ENCODE results near the gene SLC2A3. TPM values are rescaled to one million over a fixed set of nuclear protein-coding genes. Genes with fewer than 3 reads are reported as not detected.
"Not testable (repeated sequence)": the region's sequence is repeated elsewhere in the genome, so short reads cannot be mapped to it uniquely, and the experiment has no call there.

The SLC2A3 gene
- total RNA-seq, 1 donor from 2014 or later: 50.5 TPM

GRCh38 chr12:7917392-7918267, 18.4 kb downstream of the SLC2A3 start:
- no peak for DNase-seq (ENCODE audit: low spot score in 2 of 2)
- FAIRE-seq: no peak

- FAIRE-seq (no peak), DNase-seq (ENCODE audit: low spot score in 2 of 2) (no peak)
Observed at GRCh38 chr12:7916936-7917335, 19.1 kb downstream of the SLC2A3 start.

DNA sequence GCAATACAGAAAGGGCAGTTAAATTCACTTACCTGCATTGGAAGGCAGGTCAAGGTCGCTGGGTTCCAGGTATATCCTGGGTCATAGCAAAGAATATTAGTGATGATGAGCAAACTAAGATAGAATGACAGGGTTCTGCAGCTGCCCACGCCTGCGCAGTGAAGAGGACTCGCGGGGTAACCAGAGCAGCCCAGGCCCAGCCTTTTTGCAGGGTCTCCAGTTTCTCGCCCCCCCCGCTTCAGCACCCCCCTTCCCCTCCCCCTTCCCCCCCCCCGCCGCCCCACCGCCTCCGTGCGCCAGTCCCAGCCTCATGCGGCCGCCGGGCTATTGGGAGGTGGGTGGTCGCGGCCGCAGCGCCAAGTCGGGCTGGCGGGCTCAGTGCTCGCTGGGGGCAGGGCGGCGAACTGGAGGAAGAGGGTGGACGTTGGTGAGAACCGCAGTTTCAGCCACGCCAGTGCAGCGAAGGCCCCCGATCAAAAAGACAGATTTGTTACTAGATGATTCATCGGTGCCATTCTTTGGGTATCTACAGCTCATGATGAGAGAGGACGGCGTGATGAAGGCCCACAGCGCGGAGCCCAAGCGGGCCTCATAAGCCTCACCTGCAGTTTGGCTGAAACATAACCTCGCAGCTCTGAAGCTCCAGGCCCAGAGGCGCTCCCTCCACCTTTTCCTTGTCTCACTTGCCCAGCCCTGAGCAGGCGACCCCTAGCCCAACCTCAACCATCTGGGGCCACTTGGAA, 20.2 kb downstream of the SLC2A3 start:
- DNase-seq (ENCODE audit: low spot score in 2 of 2): no peak
- no peak for FAIRE-seq

- not testable (repeated sequence) for FAIRE-seq; DNase-seq (ENCODE audit: low spot score in 2 of 2)
Observed at GRCh38 chr12:7910106-7910505, 25.9 kb downstream of the SLC2A3 start.

DNA sequence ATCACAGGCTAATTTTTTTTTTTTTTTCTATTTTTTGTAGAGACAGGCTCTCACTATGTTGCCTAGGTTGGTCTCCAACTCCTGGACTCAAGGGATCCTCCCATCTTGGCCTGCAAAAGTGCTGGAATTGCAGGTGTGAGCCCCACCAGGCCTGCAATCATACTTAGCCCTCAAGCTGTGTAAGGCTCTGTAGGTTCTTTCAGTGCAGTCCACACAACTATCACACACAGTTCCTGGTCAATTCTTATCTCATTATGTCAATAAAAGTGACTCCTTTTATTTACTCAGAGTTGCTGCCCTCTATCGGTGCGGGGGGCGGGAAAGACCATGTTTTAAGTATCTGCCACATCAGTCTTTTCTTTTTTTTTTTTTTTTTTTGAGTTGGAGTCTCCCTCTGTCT, 29.0 kb downstream of the SLC2A3 start:
- no peak for FAIRE-seq

DNA sequence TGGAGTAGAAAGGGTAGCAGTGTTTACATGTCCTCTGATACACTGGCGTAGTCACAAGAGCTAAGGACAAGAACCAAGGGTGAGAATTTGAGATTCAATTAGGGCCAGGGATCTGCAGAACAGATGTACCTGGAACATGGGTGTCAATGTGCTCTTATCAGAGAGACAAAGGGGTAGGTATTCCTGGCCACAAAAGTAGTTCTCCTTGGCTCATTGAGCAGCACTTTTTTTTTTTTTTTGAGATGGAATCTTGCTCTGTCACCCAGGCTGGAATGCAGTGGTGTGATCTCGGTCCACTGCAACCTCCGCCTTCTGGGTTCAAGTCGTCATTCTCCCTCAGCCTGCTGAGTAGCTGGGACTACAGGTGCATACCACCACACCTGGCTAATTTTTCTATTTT, 29.7 kb downstream of the SLC2A3 start:
- DNase-seq (ENCODE audit: low spot score in 2 of 2); FAIRE-seq: not testable (repeated sequence)

More for the DNA sequence above, 29.0 kb downstream of the SLC2A3 start:
- no peak for DNase-seq (ENCODE audit: low spot score in 2 of 2)

DNA sequence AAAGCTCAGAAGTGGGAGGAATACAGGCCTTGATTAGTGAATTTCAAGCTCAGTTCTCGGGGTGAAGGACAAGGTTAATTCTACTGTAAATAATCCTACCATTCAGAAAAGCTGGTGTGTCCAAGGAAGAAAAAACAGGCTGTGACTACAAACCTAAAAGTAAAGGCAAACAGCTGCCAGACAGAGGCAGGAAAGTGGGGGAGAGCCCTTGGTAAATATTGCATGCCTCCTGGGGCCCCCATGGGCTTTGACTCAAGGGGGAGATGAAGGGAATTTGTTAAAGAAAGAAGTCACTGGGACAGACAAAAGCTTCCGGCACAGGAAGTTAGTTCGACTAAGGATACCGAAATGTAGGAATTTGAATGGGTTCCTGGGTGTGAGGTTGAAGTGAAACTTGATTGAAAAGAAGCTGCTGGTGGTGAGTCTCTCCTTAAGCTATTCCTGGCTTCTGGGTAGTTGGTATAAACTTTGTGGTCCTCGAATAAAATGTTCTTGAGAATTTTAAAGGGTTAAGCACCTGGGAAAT, 30.3 kb downstream of the SLC2A3 start:
- FAIRE-seq; DNase-seq (ENCODE audit: low spot score in 2 of 2): not testable (repeated sequence)

- DNase-seq (ENCODE audit: low spot score in 2 of 2): no peak
- FAIRE-seq: no peak
Observed at GRCh38 chr12:7905071-7905470, 30.9 kb downstream of the SLC2A3 start.

DNA sequence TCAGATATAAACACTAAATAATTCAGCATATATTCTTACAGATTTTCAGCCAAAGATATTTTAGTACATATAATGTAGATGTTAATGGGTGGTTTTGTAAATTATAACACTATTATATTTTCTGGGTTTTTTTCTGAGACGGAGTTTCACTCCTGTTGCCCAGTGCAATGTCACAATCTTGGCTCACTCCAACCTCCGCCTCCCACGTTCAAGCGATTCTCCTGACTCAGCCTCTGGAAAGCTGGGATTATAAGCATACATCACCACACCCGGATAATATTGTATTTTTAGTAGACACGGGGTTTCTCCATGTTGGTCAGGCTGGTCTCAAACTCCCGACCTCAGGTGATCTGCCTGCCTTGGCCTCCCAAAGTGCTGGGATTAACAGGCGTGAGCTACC, 33.6 kb downstream of the SLC2A3 start:
- not testable (repeated sequence) for DNase-seq (ENCODE audit: low spot score in 2 of 2); FAIRE-seq

- DNase-seq (ENCODE audit: low spot score in 2 of 2): no peak
- FAIRE-seq: no peak
Observed at GRCh38 chr12:7899755-7900154, 36.2 kb downstream of the SLC2A3 start.

- DNase-seq (ENCODE audit: low spot score in 2 of 2); FAIRE-seq: not testable (repeated sequence)
Observed at GRCh38 chr12:7896726-7897125, 39.3 kb downstream of the SLC2A3 start.

DNA sequence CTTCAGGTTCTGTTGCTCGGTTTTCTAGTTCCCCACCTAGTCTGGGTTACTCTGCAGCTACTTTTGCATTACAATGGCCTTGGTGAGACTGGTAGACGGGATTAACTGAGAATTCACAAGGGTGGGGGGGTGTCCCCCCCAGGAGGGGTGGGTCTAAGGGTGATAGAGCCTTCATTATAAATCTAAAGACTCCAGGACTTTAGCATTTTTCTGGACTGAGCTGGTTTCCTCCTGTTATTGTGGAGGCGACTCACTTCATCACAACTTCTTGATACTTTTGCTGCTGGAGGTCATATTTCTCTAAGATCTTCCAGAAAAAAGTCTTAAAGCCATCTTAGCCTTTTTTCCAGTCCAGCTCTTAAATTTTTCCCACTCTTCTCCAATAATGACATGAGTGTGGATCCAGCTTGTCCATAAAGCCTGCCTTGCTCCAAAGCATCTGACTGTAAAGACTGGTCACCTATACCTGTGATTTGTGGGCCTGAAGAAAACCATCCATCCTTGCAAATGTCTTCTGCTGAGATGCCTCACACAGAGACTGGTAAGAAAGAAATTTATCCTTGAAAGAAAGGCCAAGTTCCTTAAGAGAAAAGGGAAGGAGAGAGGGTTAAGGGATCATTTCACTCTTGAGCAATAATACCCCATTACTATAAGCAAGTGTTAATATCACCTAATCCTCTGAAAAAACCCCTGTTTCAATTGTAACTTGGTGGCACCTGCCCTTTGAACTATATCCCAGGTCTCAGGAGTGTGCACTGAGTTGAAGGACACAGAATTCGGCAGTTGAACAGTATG, 43.6 kb downstream of the SLC2A3 start:
- FAIRE-seq (no peak), DNase-seq (ENCODE audit: low spot score in 2 of 2) (no peak)

GRCh38 chr12:7884689-7885088, 51.3 kb downstream of the SLC2A3 start:
- no peak for FAIRE-seq
- no peak for DNase-seq (ENCODE audit: low spot score in 2 of 2)

- FAIRE-seq; DNase-seq (ENCODE audit: low spot score in 2 of 2): not testable (repeated sequence)
Observed at GRCh38 chr12:7881736-7882120, 54.3 kb downstream of the SLC2A3 start.

- FAIRE-seq; DNase-seq (ENCODE audit: low spot score in 2 of 2): not testable (repeated sequence)
Observed at GRCh38 chr12:7880952-7881735, 54.8 kb downstream of the SLC2A3 start.

GRCh38 chr12:7879246-7879645, 56.7 kb downstream of the SLC2A3 start:
- no peak for DNase-seq (ENCODE audit: low spot score in 2 of 2)
- no peak for FAIRE-seq

DNA sequence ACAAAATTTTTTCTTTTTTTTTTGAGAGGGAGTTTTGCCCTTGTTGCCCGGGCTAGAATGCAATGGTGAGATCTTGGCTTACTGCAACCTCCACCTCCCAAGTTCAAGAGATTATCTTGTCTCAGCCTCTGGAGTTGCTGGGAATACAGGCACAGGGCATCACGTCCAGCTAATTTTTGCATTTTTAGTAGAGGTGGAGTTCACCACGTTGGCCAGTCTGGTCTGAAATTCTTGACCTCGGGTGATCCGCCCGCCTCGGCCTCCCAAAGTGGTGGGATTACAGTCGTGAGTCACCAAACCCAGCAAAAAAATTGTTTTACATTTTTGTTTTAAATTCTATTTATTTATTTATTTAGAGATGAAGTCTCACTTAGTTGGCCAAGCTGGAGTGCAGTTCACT, 58.6 kb downstream of the SLC2A3 start:
- no peak for FAIRE-seq
- DNase-seq (ENCODE audit: low spot score in 2 of 2): no peak

DNA sequence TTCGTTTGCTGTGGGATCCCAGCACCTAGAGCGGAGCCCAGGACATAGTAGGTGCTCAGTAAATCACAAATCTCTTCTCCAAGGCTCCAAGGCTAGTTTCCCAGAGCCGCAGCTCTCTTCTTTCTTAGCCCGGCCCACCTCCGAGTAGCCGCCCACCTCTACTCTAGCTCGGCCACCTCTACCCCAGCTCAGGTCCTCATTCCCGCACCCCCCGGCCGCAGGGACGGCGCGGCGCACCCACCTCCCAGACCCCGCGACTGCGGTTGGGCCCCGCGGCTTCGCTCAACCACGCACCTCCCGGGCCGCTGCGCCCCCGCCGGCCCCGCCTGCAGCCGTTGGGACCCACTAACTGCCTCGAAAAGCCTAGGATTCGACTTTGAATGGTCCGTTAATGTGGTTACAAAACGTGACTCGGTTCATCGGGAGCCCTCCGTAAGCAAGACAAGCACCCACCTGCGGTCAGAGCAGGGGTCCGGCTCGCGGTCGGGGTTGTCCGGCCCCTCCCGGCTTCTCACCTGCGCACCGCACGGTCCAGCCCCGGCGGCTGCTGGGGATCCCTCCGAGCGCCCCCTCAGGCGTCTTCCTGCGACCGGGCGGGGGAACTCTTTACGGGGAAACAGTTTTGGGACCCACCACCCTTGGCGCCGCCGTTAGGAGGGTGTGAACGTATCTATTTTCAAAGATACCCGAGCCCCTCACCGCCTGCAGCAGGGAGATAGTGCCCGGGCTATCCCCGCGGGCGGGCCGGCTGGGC, 63.2 kb downstream of the SLC2A3 start, which contains the start of gene SLC2A14:
Gene SLC2A14, minus strand, starts transcription at position 350 of the 754 bp plus-strand sequence. CDS start 3,035 bp downstream, outside the sequence.
- FAIRE-seq: no peak
- no peak for DNase-seq (ENCODE audit: low spot score in 2 of 2)

DNA sequence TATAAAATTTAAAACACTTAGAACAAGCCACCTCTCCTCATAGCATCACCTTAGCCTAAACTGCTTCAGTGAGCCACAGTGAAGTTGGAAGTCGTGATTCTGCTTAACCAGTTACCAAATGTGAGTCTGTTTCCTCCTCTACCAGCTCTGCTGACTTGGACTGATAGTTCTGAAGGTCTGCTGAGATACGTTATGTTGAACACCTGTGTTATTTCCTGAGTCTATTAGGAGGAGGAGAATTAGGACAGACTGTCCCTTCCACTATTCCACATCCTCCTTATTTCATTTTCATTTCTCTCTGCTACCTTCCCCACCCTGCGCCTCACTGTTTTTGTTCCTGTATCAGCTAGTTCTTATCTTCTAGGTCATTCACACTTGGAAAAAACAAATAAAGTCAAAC, 65.7 kb downstream of the SLC2A3 start:
- DNase-seq (ENCODE audit: low spot score in 2 of 2) (no peak), FAIRE-seq (no peak)

All from frontal cortex (tissue), 4 donors.